ENCODE data around the gene SELENOV.

- TF ChIP-seq POLR2AphosphoS5 (IDR thresholded peaks at IDR 0.05; ENCODE audit: low read depth, low read length), result no peak
- no peak for TF ChIP-seq EZH2 (IDR thresholded peaks at IDR 0.05)
- no peak for TF ChIP-seq POLR2A (IDR thresholded peaks at IDR 0.05; ENCODE audit: borderline replicate concordance, extremely low read depth, insufficient read depth, insufficient read length)
- TF ChIP-seq CTCF (IDR thresholded peaks at IDR 0.05 in 2 of 3, conservative IDR thresholded peaks at IDR 0.05 in 1 of 3; ENCODE audit: borderline replicate concordance in 1 of 3, insufficient read depth in 1 of 3, low read depth in 2 of 3, low read length in 2 of 3), result no peak
- no peak for TF ChIP-seq MAX (IDR thresholded peaks at IDR 0.05)
These were observed 41.4 kb upstream of the SELENOV start for GRCh38 chr19:39473443-39473960.

Measured in HCT116 (cell line).